Liver (tissue), 9 donors: ENCODE results near the gene TNS3. TPM values are rescaled to one million over a fixed set of nuclear protein-coding genes. Genes with fewer than 3 reads are reported as not detected.

Source experiments
- DNase-seq: peaks from one replicate; pipeline ENCODE4 v3.0.0-alpha.2; 2017; ENCODE audit warnings: low spot score
- H3K27ac ChIP-seq, 2 donors: one replicate each; pipeline ENCODE4 v1.7.0; 2013; ENCODE audit warnings: inconsistent platforms in 2 of 2, low read length in 2 of 2, control low read depth in 1 of 2, low read depth in 1 of 2, mild to moderate bottlenecking in 1 of 2
- H3K27me3 ChIP-seq, 4 donors: one replicate each; pipeline versions ENCODE4 v1.6.1 to v1.7.0; 2013; ENCODE audit warnings: low read length in 3 of 4, inconsistent platforms in 1 of 4, mild to moderate bottlenecking in 1 of 4, moderate library complexity in 1 of 4; ENCODE audit not compliant: control insufficient read depth in 4 of 4, insufficient read depth in 4 of 4
- H3K36me3 ChIP-seq, 4 donors: one replicate each; pipeline versions ENCODE4 v1.6.1 to v1.7.0; 2013; ENCODE audit warnings: low read length in 3 of 4, mild to moderate bottlenecking in 3 of 4, low read depth in 1 of 4, moderate library complexity in 1 of 4; ENCODE audit not compliant: control insufficient read depth in 4 of 4, insufficient read depth in 3 of 4
- H3K4me1 ChIP-seq, 4 donors: one replicate each; pipeline versions ENCODE4 v1.6.1 to v1.7.0; 2013; ENCODE audit warnings: low read length in 3 of 4, mild to moderate bottlenecking in 3 of 4, moderate library complexity in 1 of 4; ENCODE audit not compliant: control insufficient read depth in 4 of 4, insufficient read depth in 4 of 4
- H3K4me3 ChIP-seq, 3 donors: one replicate each; pipeline versions ENCODE4 v1.6.1 to v1.7.0; 2013; ENCODE audit warnings: low read length in 3 of 3, control low read depth in 1 of 3, low read depth in 1 of 3, mild to moderate bottlenecking in 1 of 3
- H3K9ac ChIP-seq, 2 donors: one replicate each; pipeline ENCODE4 v1.7.0; 2013; ENCODE audit warnings: low read length in 2 of 2, mild to moderate bottlenecking in 2 of 2, moderate library complexity in 2 of 2, control low read depth in 1 of 2, low read depth in 1 of 2
- H3K9me3 ChIP-seq, 4 donors: one replicate each; pipeline versions ENCODE4 v1.6.1 to v1.7.0; 2013; ENCODE audit warnings: low read length in 3 of 4; ENCODE audit not compliant: control insufficient read depth in 4 of 4
- CTCF ChIP-seq: fragments of 150-350 bp; IDR thresholded peaks from 2 replicates; pipeline ENCODE4 v1.5.1; 2017; ENCODE audit warnings: improper control_type of control experiment, low read depth, low read length; ENCODE audit not compliant: missing input control
- EGR1 ChIP-seq, 2 donors: IDR thresholded peaks; 2 replicates each; pipeline ENCODE4 v1.6.1; 2016 to 2018; ENCODE audit warnings: antibody characterized with exemption in 2 of 2, low read depth in 2 of 2
- FOXA1 ChIP-seq: IDR thresholded peaks from 2 replicates; pipeline ENCODE4 v1.6.1; 2016; ENCODE audit warnings: antibody characterized with exemption
- FOXA2 ChIP-seq: IDR thresholded peaks from 2 replicates; pipeline ENCODE4 v1.6.1; 2016; ENCODE audit warnings: antibody characterized with exemption
- GABPA ChIP-seq, 2 donors: IDR thresholded peaks in 1 of 2; conservative IDR thresholded peaks in 1 of 2; 2 replicates each; pipeline ENCODE4 v1.6.1; 2016; ENCODE audit warnings: antibody characterized with exemption in 2 of 2, mild to moderate bottlenecking in 1 of 2, moderate library complexity in 1 of 2
- HNF4A ChIP-seq, 2 donors: conservative IDR thresholded peaks; 2 replicates each; pipeline ENCODE4 v1.6.1; 2016; ENCODE audit warnings: antibody characterized with exemption in 2 of 2, mild to moderate bottlenecking in 2 of 2
- HNF4G ChIP-seq: IDR thresholded peaks from 2 replicates; pipeline ENCODE4 v1.6.1; 2016; ENCODE audit warnings: antibody characterized with exemption
- JUND ChIP-seq, 2 donors: IDR thresholded peaks; 2 replicates each; pipeline ENCODE4 v1.6.1; 2016; ENCODE audit warnings: antibody characterized with exemption in 2 of 2
- MAX ChIP-seq: IDR thresholded peaks from 2 replicates; pipeline ENCODE4 v1.6.1; 2016; ENCODE audit warnings: antibody characterized with exemption
- NR2F2 ChIP-seq: IDR thresholded peaks from 2 replicates; pipeline ENCODE4 v1.6.1; 2016; ENCODE audit warnings: antibody characterized with exemption
- RAD21 ChIP-seq, 2 donors: IDR thresholded peaks; 2 replicates each; pipeline ENCODE4 v1.6.1; 2016; ENCODE audit warnings: antibody characterized with exemption in 2 of 2, mild to moderate bottlenecking in 2 of 2
- REST ChIP-seq: IDR thresholded peaks from 2 replicates; pipeline ENCODE4 v1.6.1; 2016; ENCODE audit warnings: antibody characterized with exemption, mild to moderate bottlenecking
- RXRA ChIP-seq, 2 donors: IDR thresholded peaks; 2 replicates each; pipeline ENCODE4 v1.6.1; 2017 to 2018; ENCODE audit warnings: antibody characterized with exemption in 2 of 2, mild to moderate bottlenecking in 1 of 2
- SP1 ChIP-seq: IDR thresholded peaks from 2 replicates; pipeline ENCODE4 v1.6.1; 2018; ENCODE audit warnings: antibody characterized with exemption, mild to moderate bottlenecking
- TAF1 ChIP-seq: conservative IDR thresholded peaks from 2 replicates; pipeline ENCODE4 v1.6.1; 2016; ENCODE audit warnings: antibody characterized with exemption, mild to moderate bottlenecking
- YY1 ChIP-seq: IDR thresholded peaks from 2 replicates; pipeline ENCODE4 v1.6.1; 2016; ENCODE audit warnings: antibody characterized with exemption, mild to moderate bottlenecking
- ZBTB33 ChIP-seq: IDR thresholded peaks from 2 replicates; pipeline ENCODE4 v1.6.1; 2016; ENCODE audit warnings: antibody characterized with exemption
- WGBS: extraction: QIAGEN DNeasy Blood & Tissue Kit; methylation state at CpG from one replicate; pipeline ENCODE4 v1.1.7; 2013; 5-methylcytosine and 5-hydroxymethylcytosine counted together
- polyA plus RNA-seq, 2 donors: library from polyadenylated mRNA; stranded (reverse) in 1 of 2; unstranded in 1 of 2; fragments of 200-250 nt in 1 of 2; fragments of >200 nt in 1 of 2; fragmentation: Nextera tagmentation in 1 of 2; extraction: Ambion mirVana in 1 of 2; gene quantifications; one replicate each; pipeline versions ENCODE4 v1.2.1 to v1.2.3, GENCODE V29; 2013 to 2015
- total RNA-seq, 2 donors: library from RNA; depleted of rRNA; stranded (reverse); fragments of >200 nt; gene quantifications; one replicate each; pipeline ENCODE4 v1.2.3, GENCODE V29; 2014
- TF ChIP-seq, protein P1 (sequence below): IDR thresholded peaks from 2 replicates; pipeline ENCODE4 v1.6.1; 2016; ENCODE audit warnings: antibody characterized with exemption
- donor health status: healthy.
- donor health status: healthy.
- donor health status: healthy.
- donor health status: healthy.
- donor health status: healthy.

Gene TNS3
- total and polyA plus RNA-seq, 4 donors: 16.8 to 100 (median 29.5) TPM

DNA sequence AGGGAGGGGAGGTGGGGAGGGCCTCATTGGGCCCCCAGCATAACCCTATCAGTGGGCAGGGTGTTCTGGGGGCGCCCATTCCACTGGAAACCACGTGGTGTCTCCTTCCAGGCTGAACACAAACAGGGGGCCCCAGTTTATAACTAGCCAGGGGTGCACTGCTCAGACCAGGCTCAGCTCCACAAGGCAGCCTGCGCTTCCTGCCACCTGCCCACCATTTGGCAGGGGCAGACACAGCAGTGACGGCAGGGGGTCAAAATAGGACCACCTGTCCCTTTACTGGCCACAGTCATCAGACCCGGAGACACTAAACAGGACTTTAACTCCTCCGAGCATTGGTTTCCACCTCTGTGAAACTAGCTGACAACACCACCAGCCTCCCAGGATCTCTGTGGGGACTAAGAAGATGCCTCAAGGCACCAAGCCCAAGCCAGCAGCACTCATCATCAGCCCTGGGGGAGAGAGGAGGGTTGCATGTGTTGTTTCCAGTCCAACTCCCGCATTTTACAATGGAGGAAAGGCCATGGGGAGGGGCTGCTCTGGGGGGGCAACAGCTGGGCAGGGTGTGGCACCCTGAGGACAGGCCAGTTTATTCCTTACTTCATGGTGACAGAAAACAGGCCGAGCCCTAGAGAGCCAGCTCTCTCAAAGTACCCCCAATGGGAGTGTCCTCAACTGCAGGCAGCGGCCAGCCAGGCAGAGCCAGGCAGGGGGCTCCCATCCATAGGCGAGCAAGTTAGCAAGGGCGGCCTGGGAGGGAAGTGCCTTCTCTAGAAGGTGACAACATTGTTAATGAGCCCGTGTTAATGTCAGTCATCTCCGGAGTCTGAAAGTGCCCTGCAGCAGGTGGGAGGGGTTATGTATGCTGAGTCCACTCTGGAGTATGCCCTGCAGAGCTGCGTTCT, 127.6 kb downstream of the TNS3 start:
- H3K9me3 ChIP-seq: no peaks in the 10 kb centered on the region
- peaks cover 0 to 2% (median 0%) of the 10 kb centered on the region in 4 donors for H3K36me3 ChIP-seq
- no peak for DNase-seq
- H3K4me3 ChIP-seq: no peak overlapping the region
- TF ChIP-seq JUND (IDR thresholded peaks at IDR 0.05): no peak
- TF ChIP-seq SP1: no peak
- no peak for TF ChIP-seq NR2F2
- TF ChIP-seq CTCF: no peak
- TF ChIP-seq GABPA (IDR thresholded peaks at IDR 0.05 in 1 of 2, conservative IDR thresholded peaks at IDR 0.05 in 1 of 2): no peak
- TF ChIP-seq RXRA (IDR thresholded peaks at IDR 0.05): no peak
- no peak for TF ChIP-seq FOXA1
- H3K27ac ChIP-seq: peak overlapping the region; percentile 87 to 94
- peaks cover 33 to 80% (median 63%) of the 10 kb centered on the region in 4 donors for H3K4me1 ChIP-seq
- H3K9ac ChIP-seq: peak overlapping the region; percentile 50 to 58
- 77% methylated on average over 14 of the region's 14 CpGs for WGBS
- no peaks in the 10 kb centered on the region for H3K27me3 ChIP-seq

- peak overlapping the region in 2 of 3 donors; percentile 6 to 20 for H3K4me3 ChIP-seq
- H3K27me3 ChIP-seq: no peaks in the 10 kb centered on the region
- peaks cover 0 to 2% (median 0%) of the 10 kb centered on the region in 4 donors for H3K36me3 ChIP-seq
- peaks cover 30 to 79% (median 58%) of the 10 kb centered on the region in 4 donors for H3K4me1 ChIP-seq
- TF ChIP-seq HNF4A (conservative IDR thresholded peaks at IDR 0.05): peak; percentile 36 to 55
- peak; percentile 23 to 45 for TF ChIP-seq RXRA (IDR thresholded peaks at IDR 0.05)
- TF ChIP-seq, protein P1, sequence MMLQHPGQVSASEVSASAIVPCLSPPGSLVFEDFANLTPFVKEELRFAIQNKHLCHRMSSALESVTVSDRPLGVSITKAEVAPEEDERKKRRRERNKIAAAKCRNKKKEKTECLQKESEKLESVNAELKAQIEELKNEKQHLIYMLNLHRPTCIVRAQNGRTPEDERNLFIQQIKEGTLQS: no peak
- TF ChIP-seq CTCF: no peak
- peak; percentile 17 for TF ChIP-seq ZBTB33
- no peak for TF ChIP-seq EGR1 (IDR thresholded peaks at IDR 0.05; ENCODE audit: low read depth in 2 of 2)
- TF ChIP-seq JUND (IDR thresholded peaks at IDR 0.05): peak in 1 of 2 donors; percentile 4
- peak; percentile 41 for TF ChIP-seq MAX
- no peak for TF ChIP-seq FOXA1
- peak; percentile 21 to 34 for TF ChIP-seq RAD21 (IDR thresholded peaks at IDR 0.05)
- no peak for TF ChIP-seq GABPA (IDR thresholded peaks at IDR 0.05 in 1 of 2, conservative IDR thresholded peaks at IDR 0.05 in 1 of 2)
- no peak for TF ChIP-seq HNF4G
- TF ChIP-seq TAF1: no peak
- no peak for TF ChIP-seq REST
- no peak for TF ChIP-seq FOXA2
- TF ChIP-seq SP1: peak; percentile 23
- TF ChIP-seq NR2F2: no peak
- TF ChIP-seq YY1: peak; percentile 75
- no peaks in the 10 kb centered on the region for H3K9me3 ChIP-seq
- H3K27ac ChIP-seq: peak overlapping the region; percentile 87 to 94
- DNase-seq: no peak
- peak overlapping the region; percentile 50 to 58 for H3K9ac ChIP-seq
- 31% methylated on average over 23 of the region's 23 CpGs for WGBS
Measured at GRCh38 chr7:47453093-47454061, 128.5 kb downstream of the TNS3 start.
